Endothelial cell of umbilical vein (primary cell): ENCODE results near the gene GNG8. TPM values are rescaled to one million over a fixed set of nuclear protein-coding genes. Genes with fewer than 3 reads are reported as not detected.

Experiments
- BruUV-seq: library from RNA; stranded (reverse); fragments of 400-500 nt; replicated peaks from 2 replicates; lab custom pipeline; 2021; lab: Mats Ljungman, UMichigan
- CTCF ChIA-PET: fragments of 300-600, 350-600 bp; sonication (Branson Sonifier 250); formaldehyde crosslinking; loops from one replicate; lab custom pipeline; 2021; ENCODE audit warnings: antibody characterized with exemption, inconsistent platforms; lab: Charles Lee
- POLR2A ChIA-PET: fragments of 300-600, 350-600 bp; sonication (Branson Sonifier 250); formaldehyde crosslinking; loops from one replicate; lab custom pipeline; 2021; ENCODE audit warnings: antibody characterized with exemption, inconsistent platforms; lab: Charles Lee
- DNase-seq: peaks from one replicate; pipeline ENCODE4 v3.0.0-alpha.2; 2011; ENCODE audit warnings: low read depth, low spot score
- FAIRE-seq: peaks from 2 replicates; lab custom pipeline; 2011; peaks lifted over from hg19 to GRCh38; lab: Jason Lieb, UNC
- H2AFZ ChIP-seq: 2 replicates; pipeline ENCODE4 v1.6.0; 2012; ENCODE audit warnings: low read depth, low read length, control low read depth, inconsistent platforms
- H3K27ac ChIP-seq: 2 replicates; pipeline ENCODE4 v1.5.1; 2011; ENCODE audit warnings: low read depth, mild to moderate bottlenecking, control low read depth, low read length, moderate library complexity; ENCODE audit not compliant: insufficient read depth
- H3K27me3 ChIP-seq, 2 experiments: 2 replicates each; pipeline versions ENCODE4 v1.6.0 to v1.6.1; 2011; ENCODE audit warnings: low read length in 2 of 2, mixed read lengths in 1 of 2; ENCODE audit not compliant: control insufficient read depth in 2 of 2, insufficient read depth in 2 of 2
- H3K36me3 ChIP-seq, 2 experiments: 2 replicates in 1 of 2; 3 replicates in 1 of 2; pipeline ENCODE4 v1.5.1; 2011; ENCODE audit warnings: low read length in 2 of 2, mild to moderate bottlenecking in 1 of 2, moderate library complexity in 1 of 2; ENCODE audit not compliant: control insufficient read depth in 2 of 2, insufficient read depth in 2 of 2; ENCODE audit errors: extremely low read depth in 1 of 2
- H3K4me1 ChIP-seq: 3 replicates; pipeline ENCODE4 v1.5.1; 2011; ENCODE audit warnings: mild to moderate bottlenecking, low read length; ENCODE audit not compliant: control insufficient read depth, insufficient read depth; ENCODE audit errors: extremely low read depth
- H3K4me2 ChIP-seq: 2 replicates; pipeline ENCODE4 v1.6.1; 2011; ENCODE audit warnings: low read length, control low read depth, mixed read lengths; ENCODE audit not compliant: insufficient read depth
- H3K4me3 ChIP-seq, 3 experiments: fragments of 200-600 bp in 1 of 3; sonication (generic), shearing (Covaris generic) in 1 of 3; replicated peaks in 1 of 3; 2 replicates each; pipeline ENCODE4 v1.5.1; 2011 to 2016; ENCODE audit warnings: control low read depth in 3 of 3, low read length in 3 of 3, mild to moderate bottlenecking in 2 of 3, inconsistent platforms in 1 of 3, low read depth in 1 of 3, moderate library complexity in 1 of 3; ENCODE audit not compliant: insufficient read depth in 1 of 3
- H3K79me2 ChIP-seq: 2 replicates; pipeline ENCODE4 v1.6.0; 2012; ENCODE audit warnings: low read length, inconsistent platforms; ENCODE audit not compliant: control insufficient read depth, insufficient read depth
- H3K9ac ChIP-seq: replicated peaks from 2 replicates; pipeline ENCODE3; 2011; ENCODE audit warnings: low read length, control low read depth; ENCODE audit not compliant: insufficient read depth; ENCODE audit errors: extremely low read depth
- H3K9me1 ChIP-seq: replicated peaks from 3 replicates; pipeline ENCODE4 v1.6.0; 2011; ENCODE audit warnings: mild to moderate bottlenecking, low read length; ENCODE audit not compliant: control insufficient read depth, insufficient read depth; ENCODE audit errors: extremely low read depth
- H3K9me3 ChIP-seq: replicated peaks from 2 replicates; pipeline ENCODE4 v1.5.1; 2012; ENCODE audit warnings: low read length, inconsistent platforms; ENCODE audit not compliant: control insufficient read depth, insufficient read depth
- H4K20me1 ChIP-seq: replicated peaks from 2 replicates; pipeline ENCODE3; 2011; ENCODE audit warnings: mild to moderate bottlenecking, low read length; ENCODE audit not compliant: control insufficient read depth, insufficient read depth; ENCODE audit errors: extremely low read depth
- CTCF ChIP-seq, 2 donors: IDR thresholded peaks; 1 replicate in 1 of 2; 2 replicates in 1 of 2; pipeline ENCODE4 v1.5.1; 2011; ENCODE audit warnings: low read length in 2 of 2, mild to moderate bottlenecking in 2 of 2, moderate library complexity in 2 of 2, control low read depth in 1 of 2, inconsistent platforms in 1 of 2, low read depth in 1 of 2; ENCODE audit not compliant: insufficient read depth in 1 of 2; ENCODE audit errors: extremely low read depth in 1 of 2
- EZH2 ChIP-seq: IDR thresholded peaks from 2 replicates; pipeline ENCODE4 v1.6.1; 2012; ENCODE audit warnings: borderline replicate concordance, low read depth, mild to moderate bottlenecking, moderate library complexity, low read length, inconsistent platforms; ENCODE audit not compliant: severe bottlenecking
- FOS ChIP-seq: IDR thresholded peaks from 2 replicates; pipeline ENCODE4 v1.6.1; 2011; ENCODE audit warnings: mild to moderate bottlenecking, low read length, moderate library complexity, borderline replicate concordance; ENCODE audit not compliant: insufficient read depth
- GATA2 ChIP-seq: IDR thresholded peaks from 2 replicates; pipeline ENCODE4 v1.7.0; 2011; ENCODE audit warnings: low read depth, mild to moderate bottlenecking, moderate library complexity, mixed read lengths, low read length; ENCODE audit not compliant: insufficient read length, insufficient read depth
- JUN ChIP-seq: IDR thresholded peaks from 2 replicates; pipeline ENCODE4 v1.6.1; 2011; ENCODE audit warnings: borderline replicate concordance, low read depth; ENCODE audit not compliant: insufficient read length, insufficient read depth
- MAX ChIP-seq: IDR thresholded peaks from 2 replicates; pipeline ENCODE4 v1.6.1; 2011; ENCODE audit not compliant: insufficient read depth, insufficient read length
- MYC ChIP-seq: IDR thresholded peaks from one replicate; pipeline ENCODE4 v1.6.1; 2011; ENCODE audit warnings: mild to moderate bottlenecking, low read depth, low read length
- POLR2A ChIP-seq: IDR thresholded peaks from 2 replicates; pipeline ENCODE4 v1.6.1; 2012; ENCODE audit warnings: low read depth, mild to moderate bottlenecking, control low read depth, low read length
- POLR2AphosphoS5 ChIP-seq: IDR thresholded peaks from 2 replicates; pipeline ENCODE4 v1.6.1; 2012; ENCODE audit warnings: low read depth, mild to moderate bottlenecking, control low read depth, low read length, moderate library complexity; ENCODE audit not compliant: insufficient read depth
- dilution Hi-C: fragments of 300-500 bp; cut with MboI; formaldehyde crosslinking; loops from one replicate; pipeline ENCODE4 v1.15.0; 2019; ENCODE audit warnings: low sequenced_read_pairs; ENCODE audit not compliant: extremely low pct_ligation_motif_present
- intact Hi-C: fragments of 100-400 bp; cut with micrococcal nuclease; formaldehyde crosslinking; loops from one replicate; pipeline ENCODE4 v1.10.0; 2022
- polyA plus RNA-seq, 4 experiments: library from polyadenylated mRNA; depleted of rRNA in 3 of 4; stranded (reverse) in 3 of 4; unstranded in 1 of 4; fragments of >200 nt; gene quantifications; 2 replicates each; pipeline versions ENCODE4 v1.2.1 to v1.2.3, GENCODE V29; 2011 to 2012; ENCODE audit warnings: missing spikeins in 1 of 4
- total RNA-seq: library from RNA; stranded (reverse); gene quantifications from 2 replicates; pipeline ENCODE4 v1.2.3, GENCODE V29; 2021

GNG8 gene
- total and polyA plus RNA-seq, 2 donors (not counting 3 experiments of a cell fraction or from before 2014, with no cell fraction given): not detected

DNA sequence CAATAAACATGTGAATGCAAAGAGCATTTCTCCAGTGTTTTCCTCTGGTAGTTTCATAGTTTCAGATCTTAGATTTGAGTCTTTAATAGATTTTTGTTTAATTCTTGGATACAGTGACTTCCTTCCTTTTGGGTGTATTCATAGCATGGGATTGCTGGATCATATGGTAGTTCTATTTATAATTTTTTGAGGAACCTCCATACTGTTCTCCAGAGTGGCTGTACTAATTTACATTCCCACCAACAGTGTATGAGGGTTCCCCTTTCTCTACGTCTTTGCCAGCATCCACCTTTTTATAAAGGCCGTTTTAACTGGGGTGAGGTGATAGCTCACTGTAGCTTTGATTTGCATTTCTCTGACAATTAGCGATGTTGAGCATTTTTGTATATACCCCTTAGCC, 44.1 kb downstream of the GNG8 start:
- no peaks in the 10 kb centered on the region for H3K27me3 ChIP-seq
- no peak overlapping the region for H2AFZ ChIP-seq
- H3K9me3 ChIP-seq: no peaks in the 10 kb centered on the region
- DNase-seq (no peak), FAIRE-seq (no peak)
- TF ChIP-seq GATA2: no peak
- H4K20me1 ChIP-seq: no peaks in the 10 kb centered on the region
- no TSS peak for BruUV-seq
- no peak overlapping the region for H3K4me2 ChIP-seq
- H3K9ac ChIP-seq: no peak overlapping the region
- H3K9me1 ChIP-seq: no peaks in the 10 kb centered on the region
- intact Hi-C loops (no loop called here), dilution Hi-C loops (no loop called here)
- ChIA-PET POLR2A (no interaction called here), CTCF (interaction anchor here (1.1 to 1.2 kb wide), 2 partner anchors 12 to 70 kb away, joined by 3 read pairs; no protein-coding TSS in a partner anchor)
- no peaks in the 10 kb centered on the region for H3K4me1 ChIP-seq
- no peaks in the 10 kb centered on the region for H3K79me2 ChIP-seq
- no peak overlapping the region for H3K27ac ChIP-seq
- H3K4me3 ChIP-seq: no peak overlapping the region
- no peaks in the 10 kb centered on the region for H3K36me3 ChIP-seq

- H2AFZ ChIP-seq: no peak overlapping the region
- H3K79me2 ChIP-seq: no peaks in the 10 kb centered on the region
- H3K9me1 ChIP-seq: no peaks in the 10 kb centered on the region
- FAIRE-seq (no peak), DNase-seq (no peak)
- intact Hi-C loops (no loop called here), dilution Hi-C loops (no loop called here)
- no peak for TF ChIP-seq JUN
- TF ChIP-seq MYC: no peak
- TF ChIP-seq MAX: no peak
- TF ChIP-seq FOS: no peak
- no peak for TF ChIP-seq POLR2A
- no peak for TF ChIP-seq GATA2
- no peak for TF ChIP-seq CTCF (IDR thresholded peaks at IDR 0.05; ENCODE audit: extremely low read depth in 1 of 2, insufficient read depth in 1 of 2, low read depth in 1 of 2, low read length in 2 of 2)
- no peak for TF ChIP-seq EZH2
- TF ChIP-seq POLR2AphosphoS5: no peak
- no TSS peak for BruUV-seq
- H3K4me3 ChIP-seq: no peak overlapping the region
- H4K20me1 ChIP-seq: no peaks in the 10 kb centered on the region
- POLR2A ChIA-PET: no interaction called here
- no peaks in the 10 kb centered on the region for H3K9me3 ChIP-seq
- no peak overlapping the region for H3K27ac ChIP-seq
- no peaks in the 10 kb centered on the region for H3K27me3 ChIP-seq
- no peak overlapping the region for H3K9ac ChIP-seq
- H3K4me1 ChIP-seq: no peaks in the 10 kb centered on the region
- no peak overlapping the region for H3K4me2 ChIP-seq
- no peaks in the 10 kb centered on the region for H3K36me3 ChIP-seq
- CTCF ChIA-PET: interaction anchor here (1.1 to 1.2 kb wide), 2 partner anchors 12 to 49 kb away, joined by 3 read pairs; no protein-coding TSS in a partner anchor
These were observed 44.7 kb downstream of the GNG8 start for GRCh38 chr19:46591254-46591653.
